LNCAP (cell line): ENCODE results near the gene BFSP2.

Experiments used
- TF ChIP-seq, protein P1 (sequence below): fragments of 450-650 bp; IDR thresholded peaks from 2 replicates; pipeline ENCODE4 v1.5.1; 2017; ENCODE audit warnings: mild to moderate bottlenecking

Gene BFSP2

DNA sequence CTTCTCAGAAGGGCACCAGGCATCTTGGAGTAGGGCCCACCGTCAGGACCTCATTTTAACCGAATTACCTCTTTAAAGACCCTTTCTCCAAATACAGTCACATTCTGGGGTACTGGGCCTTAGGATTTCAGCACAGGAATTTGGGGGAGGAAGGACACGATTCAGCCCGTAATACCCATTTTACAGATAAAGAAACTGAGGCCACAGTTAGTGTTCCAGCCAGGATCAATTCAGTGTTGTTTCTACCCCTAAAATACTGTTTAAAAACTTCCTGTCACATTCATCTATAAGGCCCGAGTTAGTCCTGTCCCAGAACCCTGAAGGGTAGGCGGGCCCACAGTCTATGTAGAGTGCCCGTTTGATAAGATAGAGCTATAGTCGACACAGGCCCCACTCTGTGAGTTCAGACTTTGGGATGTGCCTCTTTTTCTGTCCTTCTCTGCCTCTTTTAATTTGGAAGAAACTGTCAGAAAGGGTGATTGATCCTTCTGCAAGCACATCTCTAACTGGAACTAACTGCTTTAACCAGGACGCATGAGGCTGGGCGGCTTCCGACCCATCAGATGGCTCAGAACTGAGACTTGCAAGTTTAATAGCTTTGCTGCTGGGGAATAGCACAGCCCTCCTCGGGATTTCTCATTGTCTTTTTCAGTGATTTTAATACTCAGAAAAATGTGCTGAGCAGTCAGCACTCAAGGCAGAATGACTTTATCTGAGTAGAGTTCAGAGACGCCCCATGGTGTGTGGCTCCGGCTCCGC is 19.5 kb downstream of the BFSP2 start:
- TF ChIP-seq, protein P1, sequence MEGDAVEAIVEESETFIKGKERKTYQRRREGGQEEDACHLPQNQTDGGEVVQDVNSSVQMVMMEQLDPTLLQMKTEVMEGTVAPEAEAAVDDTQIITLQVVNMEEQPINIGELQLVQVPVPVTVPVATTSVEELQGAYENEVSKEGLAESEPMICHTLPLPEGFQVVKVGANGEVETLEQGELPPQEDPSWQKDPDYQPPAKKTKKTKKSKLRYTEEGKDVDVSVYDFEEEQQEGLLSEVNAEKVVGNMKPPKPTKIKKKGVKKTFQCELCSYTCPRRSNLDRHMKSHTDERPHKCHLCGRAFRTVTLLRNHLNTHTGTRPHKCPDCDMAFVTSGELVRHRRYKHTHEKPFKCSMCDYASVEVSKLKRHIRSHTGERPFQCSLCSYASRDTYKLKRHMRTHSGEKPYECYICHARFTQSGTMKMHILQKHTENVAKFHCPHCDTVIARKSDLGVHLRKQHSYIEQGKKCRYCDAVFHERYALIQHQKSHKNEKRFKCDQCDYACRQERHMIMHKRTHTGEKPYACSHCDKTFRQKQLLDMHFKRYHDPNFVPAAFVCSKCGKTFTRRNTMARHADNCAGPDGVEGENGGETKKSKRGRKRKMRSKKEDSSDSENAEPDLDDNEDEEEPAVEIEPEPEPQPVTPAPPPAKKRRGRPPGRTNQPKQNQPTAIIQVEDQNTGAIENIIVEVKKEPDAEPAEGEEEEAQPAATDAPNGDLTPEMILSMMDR, result no peak

- TF ChIP-seq, protein P1, result no peak
Observed at GRCh38 chr3:133424937-133425869, 25.3 kb downstream of the BFSP2 start.

GRCh38 chr3:133425898-133426297 is 26.0 kb downstream of the BFSP2 start:
- TF ChIP-seq, protein P1, result no peak

DNA sequence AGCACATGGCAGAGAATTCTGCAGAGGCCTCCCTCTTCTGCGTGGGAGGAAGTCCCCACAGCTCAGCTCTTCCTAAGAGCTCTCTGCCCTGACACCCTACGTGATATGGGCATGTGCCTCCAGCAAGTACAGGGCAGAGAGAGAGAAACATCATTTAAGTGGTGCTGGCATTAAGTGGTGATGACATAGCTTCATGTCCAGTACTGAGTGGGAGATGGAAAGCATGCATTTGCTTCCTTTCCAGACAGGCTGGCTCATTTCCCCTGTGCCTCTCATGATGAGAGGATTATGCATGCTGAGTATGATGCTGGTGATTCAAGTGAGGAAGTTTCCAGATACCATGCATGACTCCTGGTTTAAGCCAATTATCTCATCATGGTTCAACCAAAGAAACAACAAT is 26.9 kb downstream of the BFSP2 start:
- TF ChIP-seq, protein P1, result no peak

DNA sequence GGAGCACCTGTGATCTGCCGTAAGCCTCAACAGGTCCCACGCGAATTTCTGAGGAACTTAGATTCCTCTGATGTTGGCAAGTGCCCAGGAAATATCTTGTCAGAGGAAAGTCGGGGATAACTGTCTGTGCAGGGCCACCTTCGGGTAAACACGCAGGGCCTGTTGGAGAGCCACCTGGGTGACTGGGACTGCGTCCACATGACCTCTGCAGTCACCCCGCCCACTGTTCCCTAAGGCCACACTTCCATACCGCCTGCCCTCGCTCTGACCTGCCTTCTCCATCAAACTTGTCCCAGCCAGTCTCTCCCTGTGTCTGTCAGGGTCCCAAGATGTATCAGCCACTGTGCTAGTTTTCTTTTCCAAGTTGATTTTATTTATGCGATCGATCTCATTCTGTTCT is 28.7 kb downstream of the BFSP2 start:
- TF ChIP-seq, protein P1, result no peak

DNA sequence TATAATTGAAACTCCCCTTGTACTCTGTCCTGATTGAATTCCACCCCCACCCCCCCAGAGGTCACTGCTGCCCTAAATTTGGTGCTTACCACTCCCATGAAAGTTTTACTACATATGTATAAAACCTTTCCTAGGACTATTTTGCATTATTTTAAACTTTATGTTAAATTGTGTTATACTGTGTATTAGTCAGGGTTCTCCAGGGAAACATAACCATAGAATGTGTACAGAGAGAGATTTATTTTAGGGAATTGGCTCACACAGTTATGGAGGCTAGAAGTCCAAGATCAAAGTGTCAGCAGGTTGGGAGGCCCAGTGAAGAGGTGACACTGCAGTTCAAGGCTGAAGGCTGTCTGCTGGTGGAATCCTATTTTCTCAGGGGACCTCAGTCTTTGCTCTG is 29.2 kb downstream of the BFSP2 start:
- TF ChIP-seq, protein P1, result no peak

GRCh38 chr3:133439563-133439962 is 39.7 kb downstream of the BFSP2 start:
- TF ChIP-seq, protein P1, result no peak
